Gastroesophageal sphincter (tissue), 3 donors: ENCODE data around the gene ALPP.

Source experiments
- POLR2AphosphoS5 ChIP-seq: sonication (generic); formaldehyde crosslinking; IDR thresholded peaks from one replicate; pipeline ENCODE4 v1.6.1; 2017; ENCODE audit warnings: antibody characterized with exemption
- TF ChIP-seq, protein P1 (sequence below), 4 experiments: fragments of 200-600 bp in 2 of 4; fragments of 450-650 bp in 2 of 4; sonication (generic) in 1 of 4; IDR thresholded peaks; one replicate each; pipeline ENCODE4 v1.5.1; 2017 to 2019; ENCODE audit warnings: antibody characterized with exemption in 4 of 4, mild to moderate bottlenecking in 2 of 4, moderate library complexity in 2 of 4

DNA sequence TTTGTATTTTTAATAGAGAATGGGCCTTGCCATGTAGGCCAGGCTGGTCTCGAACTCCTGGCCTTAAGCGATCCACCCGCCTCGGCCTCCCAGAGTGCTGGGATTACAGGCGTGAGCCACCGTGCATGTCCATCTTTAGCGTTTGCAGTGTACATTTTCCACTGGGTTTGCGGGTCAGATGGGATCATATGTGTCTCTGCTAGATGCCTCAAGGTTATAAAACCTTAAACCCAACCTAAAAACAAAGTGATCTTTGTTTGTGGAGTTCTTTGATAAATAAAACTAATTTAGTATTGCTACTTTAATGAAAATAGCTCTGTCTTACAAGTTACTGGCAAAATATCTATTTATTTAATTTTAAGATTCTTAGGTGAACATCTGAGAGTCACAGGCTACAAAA, 15.0 kb downstream of the ALPP start:
- TF ChIP-seq, protein P1, sequence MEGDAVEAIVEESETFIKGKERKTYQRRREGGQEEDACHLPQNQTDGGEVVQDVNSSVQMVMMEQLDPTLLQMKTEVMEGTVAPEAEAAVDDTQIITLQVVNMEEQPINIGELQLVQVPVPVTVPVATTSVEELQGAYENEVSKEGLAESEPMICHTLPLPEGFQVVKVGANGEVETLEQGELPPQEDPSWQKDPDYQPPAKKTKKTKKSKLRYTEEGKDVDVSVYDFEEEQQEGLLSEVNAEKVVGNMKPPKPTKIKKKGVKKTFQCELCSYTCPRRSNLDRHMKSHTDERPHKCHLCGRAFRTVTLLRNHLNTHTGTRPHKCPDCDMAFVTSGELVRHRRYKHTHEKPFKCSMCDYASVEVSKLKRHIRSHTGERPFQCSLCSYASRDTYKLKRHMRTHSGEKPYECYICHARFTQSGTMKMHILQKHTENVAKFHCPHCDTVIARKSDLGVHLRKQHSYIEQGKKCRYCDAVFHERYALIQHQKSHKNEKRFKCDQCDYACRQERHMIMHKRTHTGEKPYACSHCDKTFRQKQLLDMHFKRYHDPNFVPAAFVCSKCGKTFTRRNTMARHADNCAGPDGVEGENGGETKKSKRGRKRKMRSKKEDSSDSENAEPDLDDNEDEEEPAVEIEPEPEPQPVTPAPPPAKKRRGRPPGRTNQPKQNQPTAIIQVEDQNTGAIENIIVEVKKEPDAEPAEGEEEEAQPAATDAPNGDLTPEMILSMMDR (IDR thresholded peaks at IDR 0.05) = no peak
- no peak for TF ChIP-seq POLR2AphosphoS5
